CD14-positive monocyte (primary cell): ENCODE measurements around the gene HSPA12A. TPM values are rescaled to one million over a fixed set of nuclear protein-coding genes. Genes with fewer than 3 reads are reported as not detected.

Experiments used
- DNase-seq, 3 donors: peaks; one replicate each; pipeline ENCODE4 v3.0.0-alpha.2; 2011 to 2022
- H2AFZ ChIP-seq: 2 replicates; pipeline ENCODE4 v1.6.0; 2012; ENCODE audit warnings: mild to moderate bottlenecking, low read depth, low read length, inconsistent platforms; ENCODE audit not compliant: insufficient read depth, poor library complexity, severe bottlenecking
- H3K27ac ChIP-seq, 2 donors: 1 replicate in 1 of 2; 2 replicates in 1 of 2; pipeline ENCODE4 v1.5.1; 2012 to 2013; ENCODE audit warnings: low read length in 2 of 2, control low read depth in 1 of 2, inconsistent platforms in 1 of 2, low read depth in 1 of 2, mild to moderate bottlenecking in 1 of 2
- H3K27me3 ChIP-seq, 2 donors: one replicate each; pipeline versions ENCODE4 v1.6.0 to v1.6.1; 2011 to 2013; ENCODE audit warnings: low read length in 2 of 2; ENCODE audit not compliant: control insufficient read depth in 2 of 2, insufficient read depth in 2 of 2
- H3K36me3 ChIP-seq, 2 donors: replicated peaks in 1 of 2; 1 replicate in 1 of 2; 2 replicates in 1 of 2; pipeline versions ENCODE4 v1.5.1 to v1.6.1; 2012 to 2013; ENCODE audit warnings: low read length in 2 of 2, control low read depth in 1 of 2, inconsistent platforms in 1 of 2, mild to moderate bottlenecking in 1 of 2; ENCODE audit not compliant: insufficient read depth in 2 of 2, control insufficient read depth in 1 of 2
- H3K4me1 ChIP-seq, 2 donors: 1 replicate in 1 of 2; 2 replicates in 1 of 2; pipeline versions ENCODE4 v1.5.1 to v1.6.1; 2012 to 2013; ENCODE audit warnings: low read length in 2 of 2, control low read depth in 1 of 2, inconsistent platforms in 1 of 2, mild to moderate bottlenecking in 1 of 2, moderate library complexity in 1 of 2; ENCODE audit not compliant: insufficient read depth in 2 of 2, control insufficient read depth in 1 of 2
- H3K4me2 ChIP-seq: replicated peaks from 2 replicates; pipeline ENCODE3; 2012; ENCODE audit warnings: low read length, moderate library complexity, mild to moderate bottlenecking; ENCODE audit not compliant: poor library complexity, severe bottlenecking; ENCODE audit errors: extremely low read depth
- H3K4me3 ChIP-seq, 3 experiments: fragments of 200-600 bp in 1 of 3; sonication (generic) in 1 of 3; replicated peaks in 1 of 3; 1 replicate in 2 of 3; 2 replicates in 1 of 3; pipeline ENCODE4 v1.5.1; 2011 to 2013; ENCODE audit warnings: low read length in 3 of 3, mild to moderate bottlenecking in 3 of 3, control low read depth in 2 of 3, low read depth in 2 of 3, inconsistent platforms in 1 of 3, moderate library complexity in 1 of 3
- H3K79me2 ChIP-seq: 2 replicates; pipeline ENCODE4 v1.6.0; 2012; ENCODE audit warnings: mild to moderate bottlenecking, control low read depth, inconsistent platforms, low read length, moderate library complexity; ENCODE audit not compliant: insufficient read depth
- H3K9ac ChIP-seq: 2 replicates; pipeline ENCODE4 v1.6.0; 2017; ENCODE audit warnings: low read length, mild to moderate bottlenecking; ENCODE audit not compliant: insufficient read depth, poor library complexity, severe bottlenecking
- H3K9me3 ChIP-seq, 2 donors: replicated peaks in 1 of 2; 1 replicate in 1 of 2; 2 replicates in 1 of 2; pipeline versions ENCODE4 v1.5.1 to v1.6.1; 2012 to 2013; ENCODE audit warnings: low read length in 2 of 2, control low read depth in 1 of 2; ENCODE audit not compliant: control insufficient read depth in 1 of 2, insufficient read depth in 1 of 2
- H4K20me1 ChIP-seq: 2 replicates; pipeline ENCODE4 v1.6.0; 2012; ENCODE audit warnings: mild to moderate bottlenecking, low read length, control low read depth, moderate library complexity; ENCODE audit not compliant: insufficient read depth
- H3K27ac Mint-ChIP-seq, 7 donors: one replicate each; pipeline ENCODE4 v1.8.0; 2020; ENCODE audit warnings: mild to moderate bottlenecking in 7 of 7, mixed read lengths in 7 of 7, moderate library complexity in 6 of 7, inconsistent platforms in 2 of 7
- H3K27me3 Mint-ChIP-seq, 3 donors: one replicate each; pipeline ENCODE4 v1.8.0; 2021 to 2022; ENCODE audit warnings: low read depth in 3 of 3, mild to moderate bottlenecking in 3 of 3, mixed read lengths in 3 of 3, moderate library complexity in 3 of 3, inconsistent platforms in 1 of 3
- H3K36me3 Mint-ChIP-seq, 2 donors: one replicate each; pipeline ENCODE4 v1.8.0; 2020; ENCODE audit warnings: mixed read lengths in 2 of 2, inconsistent platforms in 1 of 2, mild to moderate bottlenecking in 1 of 2
- H3K4me1 Mint-ChIP-seq: one replicate; pipeline ENCODE4 v1.8.0; 2020; ENCODE audit warnings: mild to moderate bottlenecking, mixed read lengths
- H3K4me3 Mint-ChIP-seq, 2 donors: one replicate each; pipeline ENCODE4 v1.8.0; 2020; ENCODE audit warnings: mild to moderate bottlenecking in 2 of 2, mixed read lengths in 2 of 2, moderate library complexity in 1 of 2
- H3K9me3 Mint-ChIP-seq, 7 donors: one replicate each; pipeline ENCODE4 v1.8.0; 2020 to 2022; ENCODE audit warnings: mixed read lengths in 7 of 7, mild to moderate bottlenecking in 6 of 7, moderate library complexity in 6 of 7, inconsistent platforms in 2 of 7
- CTCF ChIP-seq: fragments of 200-600 bp; IDR thresholded peaks from one replicate; pipeline ENCODE4 v1.8.0; 2022; ENCODE audit warnings: antibody characterized with exemption, mild to moderate bottlenecking
- WGBS: methylation state at CpG from one replicate; pipeline ENCODE4 v1.1.5; 2013; ENCODE audit warnings: missing lambda C conversion rate; ENCODE audit not compliant: insufficient coverage; 5-methylcytosine and 5-hydroxymethylcytosine counted together
- intact Hi-C, 2 donors: fragments of 100-400 bp; cut with micrococcal nuclease; formaldehyde crosslinking; loops; one replicate each; pipeline versions ENCODE4 v1.15.0 to v1.15.1; 2023
- polyA plus RNA-seq, 3 donors: library from polyadenylated mRNA; depleted of rRNA in 1 of 3; unstranded in 2 of 3; stranded (reverse) in 1 of 3; fragments of 300-500 nt in 2 of 3; fragments of >200 nt in 1 of 3; fragmentation: Illumina TruSeq in 2 of 3; gene quantifications; 1 replicate in 2 of 3; 2 replicates in 1 of 3; pipeline ENCODE4 v1.2.3, GENCODE V29; 2012 to 2021

HSPA12A gene
- polyA plus RNA-seq, 3 donors, result 0.01 TPM; not detected in 2

- H4K20me1 ChIP-seq, result no peaks in the 10 kb centered on the region
- H3K4me1 ChIP-seq, result no peaks in the 10 kb centered on the region
- H3K4me2 ChIP-seq, result no peak overlapping the region
- H3K9ac ChIP-seq, result no peak overlapping the region
- Mint-ChIP-seq H3K27me3 (peaks cover 11 to 25% (median 14%) of the 10 kb centered on the region in 3 donors), H3K4me3 (no peak overlapping the region), H3K36me3 (no peaks in the 10 kb centered on the region), H3K9me3 (no peaks in the 10 kb centered on the region), H3K27ac (no peak overlapping the region), H3K4me1 (no peaks in the 10 kb centered on the region)
- no peak for DNase-seq
- H3K27me3 ChIP-seq, result peaks cover 0 to 9% of the 10 kb centered on the region in 2 donors
- H2AFZ ChIP-seq, result no peak overlapping the region
- no peak overlapping the region for H3K27ac ChIP-seq
- 81% methylated on average over 32 of the region's 32 CpGs for WGBS
- no peak for TF ChIP-seq CTCF
- no peaks in the 10 kb centered on the region for H3K79me2 ChIP-seq
- no peak overlapping the region for H3K4me3 ChIP-seq
- no peaks in the 10 kb centered on the region for H3K9me3 ChIP-seq
- no peaks in the 10 kb centered on the region for H3K36me3 ChIP-seq
- intact Hi-C loops, result no loop called here
Observed at GRCh38 chr10:116674901-116675423, 67.4 kb downstream of the HSPA12A start.

GRCh38 chr10:116673866-116674265 lies 68.5 kb downstream of the HSPA12A start:
- H3K27me3 ChIP-seq, result peaks cover 0 to 9% of the 10 kb centered on the region in 2 donors
- intact Hi-C loops, result no loop called here
- no peak overlapping the region for H2AFZ ChIP-seq
- H3K4me1 ChIP-seq, result no peaks in the 10 kb centered on the region
- H3K4me1 Mint-ChIP-seq, result no peaks in the 10 kb centered on the region
- no peak overlapping the region for H3K27ac ChIP-seq
- H3K9me3 ChIP-seq, result no peaks in the 10 kb centered on the region
- no peaks in the 10 kb centered on the region for H3K79me2 ChIP-seq
- H4K20me1 ChIP-seq, result no peaks in the 10 kb centered on the region
- no peaks in the 10 kb centered on the region for H3K36me3 ChIP-seq
- 100% methylated on average over 1 of the region's 2 CpGs for WGBS
- H3K27me3 Mint-ChIP-seq, result peaks cover 15 to 30% (median 17%) of the 10 kb centered on the region in 3 donors
- no peak for DNase-seq
- no peak overlapping the region for H3K9ac ChIP-seq
- no peak overlapping the region for H3K4me3 ChIP-seq
- no peak overlapping the region for H3K4me3 Mint-ChIP-seq
- H3K9me3 Mint-ChIP-seq, result no peaks in the 10 kb centered on the region
- TF ChIP-seq CTCF, result no peak
- no peak overlapping the region for H3K4me2 ChIP-seq
- H3K27ac Mint-ChIP-seq, result no peak overlapping the region
- no peaks in the 10 kb centered on the region for H3K36me3 Mint-ChIP-seq
